ENCODE data around the gene TPO.
"Not testable (repeated sequence)": the region's sequence is repeated elsewhere in the genome, so short reads cannot be mapped to it uniquely, and the experiment has no call there.

TPO gene

DNA sequence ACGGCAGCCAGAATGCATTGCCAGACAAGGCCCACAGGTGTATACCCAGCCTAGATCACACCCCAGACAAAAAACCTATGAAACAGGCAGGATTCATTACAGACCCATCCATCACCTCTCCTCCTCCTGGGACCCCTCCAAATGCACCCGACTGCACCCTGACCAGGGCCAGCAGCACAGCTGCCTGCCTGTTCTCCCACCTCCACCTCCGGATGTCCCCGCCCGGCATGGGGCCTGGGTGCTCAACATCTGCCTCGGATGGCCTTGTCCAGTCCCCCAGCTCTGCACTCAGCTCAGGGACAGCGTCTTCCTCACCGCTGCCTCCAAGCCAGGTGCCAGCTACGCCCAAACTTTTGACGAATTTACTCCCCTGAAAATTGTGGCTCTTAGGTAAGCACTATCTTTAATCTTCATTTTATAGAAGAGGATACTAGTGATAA lies 91.1 kb downstream of the TPO start:
- peak; percentile 41 for DNase-seq

DNA sequence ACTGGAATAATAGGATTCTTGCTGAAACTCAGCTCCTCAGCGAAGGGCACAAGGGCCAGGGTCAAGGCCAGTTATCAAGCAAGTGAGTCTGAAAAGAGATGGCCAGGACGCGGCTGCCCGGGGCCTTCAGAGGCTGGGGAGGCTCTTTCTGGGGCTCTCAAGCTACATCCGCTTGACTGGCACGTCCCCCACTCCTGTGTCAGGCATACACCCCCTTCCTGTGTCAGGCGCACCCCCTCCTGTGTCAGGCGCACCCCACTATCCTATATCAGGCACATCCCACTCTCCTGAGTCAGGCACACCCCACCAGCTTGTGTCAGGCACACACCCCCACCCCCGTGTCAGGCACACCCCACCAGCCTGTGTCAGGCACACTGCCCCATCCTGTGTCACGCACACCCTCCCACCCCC lies 91.8 kb downstream of the TPO start:
- DNase-seq: peak; percentile 53

DNA sequence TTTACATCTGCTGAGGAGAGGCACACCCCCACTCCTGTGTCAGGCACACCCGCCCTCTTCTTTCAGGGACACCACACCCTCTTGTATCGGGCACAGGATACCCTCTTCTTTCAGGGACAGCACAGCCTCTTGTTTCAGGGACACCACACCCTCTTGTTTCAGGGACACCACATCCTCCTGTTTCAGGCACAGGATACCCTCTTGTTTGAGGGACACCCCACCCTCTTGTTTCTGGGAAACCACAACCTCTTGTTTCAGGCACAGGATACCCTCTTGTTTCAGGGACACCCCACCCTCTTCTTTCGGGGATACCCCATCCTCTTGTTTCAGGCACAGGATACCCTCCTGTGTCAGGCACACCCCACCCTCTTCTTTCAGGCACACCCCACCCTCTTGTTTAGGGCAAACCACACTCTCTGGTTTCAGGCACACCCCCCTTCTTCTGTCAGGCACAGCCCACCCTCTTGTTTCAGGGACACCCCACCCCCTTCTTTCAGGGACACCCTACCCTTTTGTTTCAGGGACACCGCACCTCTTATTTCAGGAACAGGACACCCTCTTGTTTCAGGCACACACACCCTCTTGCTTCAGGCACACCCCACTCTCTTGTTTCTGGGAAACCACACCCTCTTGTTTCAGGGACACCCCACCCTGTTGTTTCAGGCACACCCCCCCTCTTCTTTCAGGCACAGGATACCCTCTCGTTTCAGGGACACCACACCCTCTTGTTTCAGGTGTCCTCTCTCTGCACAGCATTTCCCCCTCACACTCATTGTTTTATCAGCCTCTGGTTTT lies 96.2 kb downstream of the TPO start:
- DNase-seq: no peak

DNA sequence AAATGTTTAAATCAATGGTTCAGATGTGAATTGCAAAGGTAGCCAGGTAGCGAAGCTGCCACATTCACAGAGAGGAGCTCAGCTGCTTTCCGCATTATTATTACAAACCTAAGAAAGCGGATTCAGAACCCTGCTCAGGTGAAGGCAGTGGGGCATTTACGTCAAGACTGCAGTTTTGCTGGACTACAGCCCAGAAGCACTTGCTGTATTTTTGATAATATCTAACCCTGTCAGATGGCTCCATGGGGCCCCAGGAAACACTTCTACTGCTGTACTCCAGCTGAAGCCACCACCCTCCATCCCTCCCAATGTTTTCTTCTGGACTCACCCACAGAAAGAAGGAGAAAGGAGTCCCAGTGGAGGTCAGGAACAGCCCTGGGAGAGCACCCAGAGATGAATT lies 96.9 kb downstream of the TPO start:
- no peak for DNase-seq

DNA sequence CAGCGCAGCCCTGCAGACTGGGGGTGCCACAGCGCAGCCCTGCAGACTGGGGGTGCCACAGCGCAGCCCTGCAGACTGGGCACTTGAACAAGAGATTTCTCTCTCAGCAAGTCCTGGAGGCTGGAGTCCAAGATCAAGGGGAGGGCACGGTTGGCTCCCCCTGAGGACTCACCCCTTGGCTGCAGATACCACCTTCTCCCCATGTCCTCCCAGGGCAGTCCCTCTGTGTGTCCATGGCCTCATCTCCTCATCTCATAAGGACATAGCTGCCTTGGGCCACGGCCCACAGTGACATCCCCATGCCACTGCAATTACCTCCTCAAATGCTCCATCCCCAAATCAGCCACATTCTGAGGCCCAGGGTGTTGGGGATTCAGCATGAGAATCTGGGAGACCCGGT lies 98.2 kb downstream of the TPO start:
- DNase-seq: no peak

DNA sequence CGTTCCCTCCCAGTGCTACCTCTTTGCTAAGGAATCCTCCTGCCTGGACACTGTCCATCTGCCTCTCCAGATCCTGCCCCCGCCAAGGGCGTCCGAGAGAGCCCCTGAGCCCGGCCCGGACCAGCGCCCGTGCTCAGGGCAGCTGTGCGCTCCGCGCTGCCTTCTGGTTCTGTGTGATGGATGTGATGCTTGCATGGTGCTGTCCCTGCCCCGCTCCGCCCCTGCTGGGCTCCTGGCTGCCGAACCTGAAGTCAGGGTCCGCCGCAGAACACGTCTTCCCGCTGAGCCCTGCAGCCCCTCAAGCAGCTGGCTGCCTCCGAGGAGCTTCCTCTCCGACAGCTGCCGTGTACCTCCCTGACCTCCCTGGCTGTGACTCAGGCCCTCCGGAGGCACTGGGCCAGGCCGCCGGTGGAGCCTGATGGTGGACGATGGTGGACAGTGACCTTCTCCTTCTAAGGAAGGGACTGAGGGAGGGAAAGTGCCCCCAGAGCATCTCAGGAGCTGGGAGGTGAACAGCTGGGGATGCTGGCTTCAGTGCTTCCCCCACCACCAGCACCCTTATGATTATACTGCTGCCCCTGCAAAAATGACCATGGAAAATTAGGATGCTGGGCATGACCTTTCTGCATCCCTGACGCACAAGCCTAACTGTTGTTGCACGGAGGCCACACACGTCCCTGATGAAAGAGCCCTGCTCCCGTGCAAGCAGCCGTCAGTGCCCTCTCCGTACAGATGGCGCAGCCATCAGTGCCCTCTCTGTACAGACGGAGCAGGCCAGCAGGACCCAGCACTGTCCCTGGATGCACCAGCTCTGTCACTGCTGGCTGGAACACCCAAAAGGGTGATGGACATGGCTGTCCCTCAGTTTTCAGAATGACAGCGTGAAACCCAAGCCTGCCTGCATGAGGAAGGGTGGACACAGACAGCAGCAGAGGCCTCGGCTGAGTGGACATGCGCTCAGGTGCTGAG lies 99.3 kb downstream of the TPO start:
- DNase-seq: no peak

DNA sequence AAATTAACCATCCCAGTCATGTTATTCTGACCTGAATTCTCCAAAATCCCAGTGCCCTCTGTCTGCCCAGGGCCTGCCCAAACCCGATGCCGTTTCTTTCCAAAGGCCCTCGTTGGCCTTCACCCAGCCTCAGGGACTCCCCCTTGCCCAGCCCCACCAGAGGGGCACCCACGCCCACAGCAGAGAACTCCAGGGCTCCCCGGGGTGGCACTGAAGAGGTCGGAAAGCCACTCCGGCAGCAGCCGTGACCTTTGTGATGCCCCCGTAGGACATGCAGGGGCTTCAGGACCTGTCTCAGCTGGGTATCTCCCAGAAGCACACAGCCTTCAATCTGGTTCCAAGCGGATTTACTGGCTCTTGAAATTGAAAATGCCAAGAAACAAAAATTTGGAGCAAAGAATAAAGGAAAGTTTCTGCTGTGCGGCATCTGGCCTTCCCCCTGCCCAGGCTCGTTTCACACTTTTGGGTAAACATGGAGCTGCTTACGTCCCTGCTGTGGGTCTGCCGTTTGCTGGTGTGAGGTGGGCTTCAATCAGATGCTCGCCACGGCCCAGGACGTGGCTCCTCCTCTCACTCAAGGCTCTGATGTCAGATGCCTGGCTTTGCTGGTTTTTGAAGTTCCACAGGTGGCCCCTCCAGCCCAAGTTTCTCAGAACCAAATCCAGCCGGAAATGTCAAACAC lies 101.3 kb downstream of the TPO start:
- DNase-seq: no peak

DNA sequence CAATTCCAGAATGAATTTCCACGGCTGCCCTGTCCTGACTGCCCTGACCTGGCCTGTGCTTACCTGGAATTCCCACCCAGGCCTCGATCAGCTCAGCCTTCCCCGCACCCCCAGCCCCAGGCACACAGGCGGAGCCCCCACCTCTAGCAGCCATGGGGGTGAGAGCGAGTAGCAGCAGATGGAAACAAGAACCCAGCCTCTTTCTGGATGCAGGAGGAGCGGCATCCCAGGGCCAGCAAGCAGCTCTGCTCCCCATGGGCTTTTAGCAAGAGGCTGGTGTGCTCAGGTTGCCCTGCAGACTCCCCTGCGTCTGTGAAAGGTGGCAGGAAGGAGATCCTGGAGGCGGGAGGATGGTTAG lies 101.8 kb downstream of the TPO start:
- DNase-seq: no peak

DNA sequence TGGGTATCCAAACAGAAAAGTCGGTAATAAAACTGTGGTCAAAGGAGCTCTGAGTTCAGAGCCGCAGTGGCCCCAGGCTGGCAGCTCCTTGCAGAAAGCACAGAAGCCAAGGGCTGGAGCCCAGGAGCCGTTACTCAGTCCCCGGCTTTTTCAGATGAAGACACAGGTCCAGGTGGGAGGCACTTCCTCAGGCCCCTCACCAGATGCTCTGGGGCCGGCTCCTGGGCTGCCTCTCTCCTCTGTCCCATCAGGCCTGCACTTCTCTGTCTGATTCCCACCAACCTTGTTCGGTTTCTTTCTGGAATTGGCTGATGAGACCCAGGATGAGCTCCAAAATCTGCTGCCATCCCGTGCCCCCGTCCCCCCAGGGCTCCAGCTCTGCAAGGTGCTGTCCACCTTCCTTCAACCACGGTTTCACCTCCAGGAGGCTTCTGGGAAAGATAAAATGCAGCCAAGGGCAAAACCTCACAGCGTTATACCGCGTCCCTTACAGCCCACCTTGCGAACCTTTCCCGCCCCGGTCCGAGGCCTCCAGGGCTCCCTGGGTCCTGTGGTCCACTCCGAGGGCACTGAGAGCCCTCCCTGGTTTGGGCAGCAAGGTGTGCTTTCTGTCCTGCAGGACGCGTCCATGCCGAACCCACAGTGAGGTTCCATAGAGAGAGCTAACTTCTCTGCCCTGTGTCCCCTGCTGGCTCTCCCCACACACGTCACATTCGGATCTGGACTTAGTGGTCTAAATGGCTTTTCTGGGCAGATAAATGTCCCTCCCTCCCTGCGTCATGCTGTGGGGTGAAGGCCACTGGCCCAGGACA lies 102.9 kb downstream of the TPO start:
- no peak for DNase-seq

DNA sequence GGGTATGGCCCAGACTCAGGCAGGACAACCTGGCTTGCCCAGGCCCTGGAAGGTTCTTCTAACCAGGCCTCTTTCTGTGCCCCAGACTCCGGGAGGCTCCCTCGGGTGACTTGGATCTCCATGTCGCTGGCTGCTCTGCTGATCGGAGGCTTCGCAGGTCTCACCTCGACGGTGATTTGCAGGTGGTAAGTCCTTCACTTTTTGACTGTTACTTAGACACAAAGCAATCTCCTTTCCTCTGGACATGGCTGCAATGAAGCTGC lies 103.5 kb downstream of the TPO start:
- DNase-seq: no peak

DNA sequence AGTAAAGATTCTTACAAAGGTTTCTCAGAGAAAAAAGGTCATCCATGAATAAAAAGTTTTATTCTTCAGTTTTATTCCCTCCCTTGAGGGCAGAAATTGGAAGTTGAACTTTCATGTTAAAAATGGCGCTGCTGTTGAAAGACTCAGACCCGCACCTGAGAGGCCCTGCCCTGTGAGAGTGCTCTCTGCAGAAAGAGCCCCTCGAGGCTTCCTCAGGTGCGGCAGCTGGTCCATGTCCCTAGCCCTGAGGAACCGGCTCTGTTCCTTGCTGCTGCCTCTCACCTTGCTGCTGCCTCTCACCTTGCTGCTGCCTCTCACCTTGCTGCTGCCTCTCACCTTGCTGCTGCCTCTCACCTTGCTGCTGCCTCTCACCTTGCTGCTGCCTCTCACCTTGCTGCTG lies 104.0 kb downstream of the TPO start:
- not testable (repeated sequence) for DNase-seq

DNA sequence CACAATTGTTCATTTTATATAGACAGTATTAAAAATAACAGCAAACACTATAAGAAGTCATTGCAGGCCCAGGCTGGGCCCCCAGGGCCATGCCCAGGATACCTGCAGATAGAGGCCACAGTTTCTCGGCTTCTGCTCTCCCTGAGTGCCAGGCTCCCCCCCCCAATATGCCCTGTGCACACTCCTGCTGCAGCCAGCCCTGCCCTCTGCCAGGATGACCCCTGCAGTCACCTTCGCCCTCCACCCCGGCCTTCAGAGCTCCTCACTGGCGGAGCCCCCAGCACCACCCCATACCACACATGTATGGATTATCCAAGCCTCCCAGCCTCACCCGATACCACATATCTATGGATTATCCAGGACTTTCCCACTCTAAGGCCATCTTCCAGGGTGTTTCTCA lies 104.5 kb downstream of the TPO start:
- DNase-seq: no peak

DNA sequence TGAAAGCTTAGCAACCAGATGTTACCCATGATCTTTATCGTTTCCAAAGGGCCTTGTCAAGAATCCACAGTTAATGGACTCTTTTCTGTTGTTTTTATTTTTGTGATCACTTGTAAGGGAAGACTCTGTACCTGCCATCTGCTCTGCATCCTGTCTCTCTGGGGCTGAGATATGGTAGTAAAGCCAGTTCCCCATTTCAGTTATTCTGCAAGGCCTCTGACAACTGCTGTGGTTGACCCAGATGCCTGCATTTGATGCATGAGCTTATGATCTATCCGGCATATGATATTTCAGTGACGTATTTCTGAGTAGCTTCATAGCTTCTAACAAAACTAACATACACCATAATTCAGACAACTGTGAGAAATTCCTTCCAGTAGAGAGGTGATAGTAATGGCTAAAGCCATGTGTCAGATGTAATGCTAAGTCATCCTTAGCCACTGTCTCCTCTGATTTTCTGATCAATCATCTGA lies 105.1 kb downstream of the TPO start:
- DNase-seq: no peak

DNA sequence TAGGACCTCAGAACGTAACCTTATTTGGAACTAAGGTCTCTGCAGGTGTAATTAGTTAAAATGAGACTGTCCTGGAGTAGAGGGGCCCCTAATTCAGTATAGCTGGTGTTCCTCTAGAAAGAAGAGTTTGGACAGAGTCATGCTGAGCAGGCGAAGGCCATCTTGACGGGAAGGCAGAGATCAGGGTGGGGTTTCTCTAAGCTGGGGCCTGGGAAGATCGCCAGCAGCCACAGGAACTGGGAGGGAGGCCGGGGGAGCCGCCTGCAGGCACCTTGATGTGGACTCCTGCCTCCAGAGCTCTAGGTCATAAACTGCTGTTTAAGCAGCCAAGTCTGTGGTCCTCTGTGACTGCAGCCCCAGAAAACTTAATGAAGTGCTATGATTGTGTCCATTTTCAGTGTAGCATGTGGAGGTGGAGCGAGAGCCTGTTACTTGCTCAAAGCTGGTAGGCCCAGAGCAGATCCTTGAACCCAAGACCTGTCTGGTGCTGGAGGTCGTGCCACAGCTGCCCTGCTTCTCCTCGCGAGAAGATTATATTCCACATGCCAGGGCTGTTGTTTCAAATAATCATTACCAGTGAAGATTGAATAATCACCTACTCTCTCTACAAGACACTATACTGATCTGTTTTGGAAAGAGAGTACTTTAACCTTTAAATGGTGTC lies 105.7 kb downstream of the TPO start:
- DNase-seq: no peak

DNA sequence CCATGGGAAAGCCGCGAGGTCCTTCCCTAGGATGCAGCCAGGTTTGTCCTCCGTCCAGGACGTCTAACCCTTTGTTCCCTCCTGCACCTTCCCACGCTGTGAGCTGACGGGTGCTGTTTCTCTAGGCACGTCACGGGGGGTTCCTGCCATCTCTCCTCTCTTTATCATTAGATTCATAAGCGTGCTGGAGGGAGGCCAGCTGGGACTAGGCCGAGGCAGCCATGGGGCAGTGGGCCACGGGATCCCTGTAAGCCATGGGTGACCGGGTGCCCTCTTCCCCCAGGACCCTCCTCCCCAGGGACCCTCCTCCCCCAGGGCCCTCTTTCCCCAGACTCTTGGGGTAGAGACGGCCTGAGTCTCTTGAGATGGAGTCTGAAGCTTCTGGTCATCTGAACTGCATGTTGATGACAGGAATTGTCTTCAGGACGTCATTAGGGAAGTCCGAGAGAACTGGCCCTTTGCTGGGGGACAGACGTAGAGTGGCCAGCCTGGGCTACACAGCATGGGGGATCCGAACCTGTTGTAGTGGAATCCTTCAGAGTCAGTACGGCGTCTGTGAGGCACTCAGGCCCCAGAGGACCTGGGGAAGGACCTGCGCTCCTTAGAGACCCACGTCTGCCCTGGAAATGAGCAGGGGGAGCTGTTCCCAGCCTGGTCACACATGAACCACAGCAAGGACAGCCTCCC lies 108.1 kb downstream of the TPO start:
- no peak for DNase-seq

DNA sequence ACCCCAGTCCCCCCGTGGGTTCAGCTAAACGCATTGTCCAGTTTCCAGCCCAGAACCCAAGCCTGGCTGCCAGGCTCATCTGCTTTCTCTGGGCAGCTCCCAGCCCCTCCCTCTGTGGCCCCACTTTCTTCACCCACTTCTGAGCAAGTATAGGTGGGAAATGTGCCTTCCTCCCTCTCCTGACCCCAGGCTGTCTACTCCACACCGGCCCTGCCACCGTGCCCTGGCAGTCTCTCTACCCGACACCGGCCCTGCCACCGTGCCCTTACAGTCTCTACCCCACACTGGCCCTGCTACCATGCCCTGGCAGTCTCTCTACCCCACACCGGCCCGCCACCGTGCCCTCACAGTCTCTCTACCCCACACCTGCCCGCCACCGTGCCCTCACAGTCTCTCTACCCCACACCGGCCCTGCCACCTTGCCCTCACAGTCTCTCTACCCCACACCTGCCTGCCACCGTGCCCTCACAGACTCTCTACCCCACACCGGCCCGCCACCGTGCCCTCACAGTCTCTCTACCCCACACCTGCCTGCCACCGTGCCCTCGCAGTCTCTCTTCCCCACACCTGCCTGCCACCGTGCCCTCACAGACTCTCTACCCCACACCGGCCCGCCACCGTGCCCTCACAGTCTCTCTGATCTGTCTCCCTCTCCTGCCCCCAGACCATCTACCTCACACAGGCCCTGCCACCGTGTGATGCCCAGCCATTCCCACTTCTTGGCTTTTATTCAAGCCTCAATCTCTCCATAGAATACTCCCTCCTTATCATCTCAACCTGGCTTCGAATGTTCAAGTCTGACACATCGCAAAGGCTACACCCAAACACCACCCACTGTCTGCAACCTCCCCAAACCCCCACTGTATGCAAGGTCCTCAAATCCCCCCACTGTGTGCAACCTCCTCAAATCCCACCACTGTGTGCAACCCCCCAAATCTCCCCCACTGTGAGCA lies 108.9 kb downstream of the TPO start:
- DNase-seq: no peak

DNA sequence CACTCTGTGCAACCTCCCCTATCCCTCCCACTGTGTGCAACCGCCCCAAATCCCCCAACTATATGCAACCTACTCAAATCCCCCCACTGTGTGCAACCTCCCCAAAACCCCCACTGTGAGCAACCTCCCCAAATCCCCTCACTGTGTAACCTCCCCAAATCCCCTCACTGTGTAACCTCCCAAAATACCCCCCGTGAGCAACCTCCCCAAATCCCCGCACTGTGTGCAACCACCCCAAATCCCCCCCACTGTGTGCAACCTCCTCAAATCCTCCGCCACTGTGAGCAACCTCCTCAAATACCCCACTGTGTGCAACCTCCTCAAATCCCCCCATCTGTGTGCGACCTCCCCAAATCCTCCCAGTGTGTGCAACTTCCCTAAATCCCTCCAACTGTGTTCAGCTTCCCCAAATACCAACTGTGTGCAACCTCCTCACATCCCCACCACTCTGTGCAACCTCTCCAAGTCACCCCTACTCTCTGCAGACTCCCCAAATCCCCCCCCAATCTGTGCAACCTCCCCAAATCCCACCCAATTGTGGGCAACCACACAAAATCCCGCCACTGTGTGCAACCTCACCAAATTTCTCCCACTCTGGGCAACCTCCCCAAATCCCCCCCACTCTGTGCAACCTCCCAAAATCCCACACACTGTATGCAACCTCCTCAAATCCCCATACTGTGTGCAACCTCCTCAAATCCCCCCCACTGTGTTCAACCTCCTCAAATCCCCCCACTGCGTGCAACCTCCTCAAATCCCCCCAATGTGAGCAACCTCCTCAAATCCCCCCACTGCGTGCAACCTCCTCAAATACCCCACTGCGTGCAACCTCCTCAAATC lies 114.1 kb downstream of the TPO start:
- DNase-seq: no peak

DNA sequence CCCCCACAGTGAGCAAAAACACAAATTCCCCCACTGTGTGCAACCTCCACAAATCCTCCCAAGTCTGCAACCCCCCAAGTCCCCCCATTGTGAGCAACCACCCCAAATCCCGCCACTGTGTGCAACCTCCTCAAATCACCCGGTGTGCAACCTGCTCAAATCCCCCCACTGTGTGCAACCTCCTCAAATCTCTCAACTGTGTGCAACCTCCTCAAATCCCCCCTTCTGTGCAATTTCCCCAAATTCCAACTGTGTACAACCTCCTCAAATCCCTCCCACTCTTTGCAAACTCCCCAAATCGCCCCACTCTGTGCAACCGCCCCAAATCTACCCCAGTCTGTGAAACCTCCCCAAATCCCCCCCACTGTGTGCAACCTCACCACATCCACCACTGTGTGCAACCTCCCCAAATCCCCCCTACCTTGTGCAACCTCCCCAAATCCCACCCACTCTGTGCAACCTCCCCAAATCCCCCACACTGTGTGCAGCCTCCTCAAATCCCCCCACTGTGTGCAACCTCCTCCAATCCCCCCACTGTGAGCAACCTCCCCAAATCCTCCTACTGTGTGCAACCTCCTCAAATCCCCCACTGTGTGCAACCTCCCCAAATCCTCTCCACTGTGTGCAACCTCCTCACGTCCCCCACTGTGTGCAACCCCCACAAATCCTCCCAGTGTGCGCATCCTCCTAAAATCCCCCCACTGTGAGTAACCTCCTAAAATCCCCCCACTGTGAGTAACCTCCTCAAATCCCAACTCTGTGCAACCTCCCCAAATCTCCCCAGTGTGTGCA lies 115.2 kb downstream of the TPO start:
- no peak for DNase-seq

DNA sequence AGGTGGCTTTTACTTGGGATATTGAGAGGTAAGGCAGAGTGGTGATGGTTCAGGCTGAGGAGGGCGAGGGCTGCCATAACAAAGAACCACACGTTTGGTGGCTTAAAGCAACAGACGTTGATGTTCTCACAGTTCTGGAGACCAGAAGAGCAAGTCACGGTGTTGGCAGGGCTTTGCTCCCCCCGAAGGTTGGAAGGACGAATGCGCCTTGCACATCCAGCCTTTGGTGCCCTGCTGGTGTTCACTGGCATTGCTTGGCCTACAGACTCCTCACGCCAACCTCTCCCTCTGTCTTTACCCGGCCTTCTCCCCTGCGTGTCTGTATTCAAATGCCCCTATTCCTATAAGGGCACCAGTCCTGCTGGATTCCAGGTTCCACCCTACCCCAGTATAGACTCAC lies 125.4 kb downstream of the TPO start:
- no peak for DNase-seq
